ENCODE measurements around the gene NIP7. TPM values are rescaled to one million over a fixed set of nuclear protein-coding genes. Genes with fewer than 3 reads are reported as not detected.

NIP7 gene
- total RNA-seq, 4 donors from 2014 or later = 7.3 to 13.5 (median 9.7) TPM

GRCh38 chr16:69373019-69373418 is 33.4 kb downstream of the NIP7 start:
- no peak for ATAC-seq
- intact Hi-C loops (cut with DNase I; ENCODE audit: low total_unique reads) (no loop called here), in situ Hi-C loops (cut with MboI; ENCODE audit: low sequenced_read_pairs in 4 of 4) (no loop called here)
- no peaks in the 10 kb centered on the region for H3K9me3 ChIP-seq
- H3K36me3 ChIP-seq = peaks cover 0 to 39% of the 10 kb centered on the region in 2 donors
- TF ChIP-seq CTCF (IDR thresholded peaks at IDR 0.05 in 4 of 5, conservative IDR thresholded peaks at IDR 0.05 in 1 of 5) (no peak), POLR2A (IDR thresholded peaks at IDR 0.05) (no peak)
- H3K4me3 ChIP-seq = no peak overlapping the region
- no peaks in the 10 kb centered on the region for H3K4me1 ChIP-seq
- no peak for DNase-seq
- no peak overlapping the region for H3K27ac ChIP-seq
- H3K27me3 ChIP-seq = no peaks in the 10 kb centered on the region

- in situ Hi-C loops (cut with MboI; ENCODE audit: low sequenced_read_pairs in 4 of 4) (loop anchor here in 1 of 4 donors (25.0 kb wide), 1 partner anchor 386 kb away; the partner anchor contains the start of genes NOB1 and WWP2), intact Hi-C loops (cut with DNase I; ENCODE audit: low total_unique reads) (no loop called here)
- Histone ChIP-seq H3K9me3 (no peaks in the 10 kb centered on the region), H3K36me3 (peaks cover 0 to 29% of the 10 kb centered on the region in 2 donors), H3K4me3 (no peak overlapping the region), H3K27ac (no peak overlapping the region), H3K4me1 (no peaks in the 10 kb centered on the region), H3K27me3 (no peaks in the 10 kb centered on the region)
- TF ChIP-seq POLR2A (IDR thresholded peaks at IDR 0.05) = no peak
- no peak for TF ChIP-seq CTCF (IDR thresholded peaks at IDR 0.05 in 4 of 5, conservative IDR thresholded peaks at IDR 0.05 in 1 of 5)
- DNase-seq = no peak
- ATAC-seq = no peak
Measured at GRCh38 chr16:69376393-69377059, 37.0 kb downstream of the NIP7 start.

GRCh38 chr16:69378036-69378435 is 38.5 kb downstream of the NIP7 start:
- in situ Hi-C loops (cut with MboI; ENCODE audit: low sequenced_read_pairs in 4 of 4) = loop anchor here in 1 of 4 donors (25.0 kb wide), 1 partner anchor 384 kb away; the partner anchor contains the start of genes NOB1 and WWP2
- Histone ChIP-seq H3K9me3 (no peaks in the 10 kb centered on the region), H3K4me3 (no peak overlapping the region), H3K27me3 (no peaks in the 10 kb centered on the region), H3K27ac (no peak overlapping the region), H3K4me1 (no peaks in the 10 kb centered on the region), H3K36me3 (peaks cover 0 to 40% of the 10 kb centered on the region in 2 donors)
- TF ChIP-seq CTCF (IDR thresholded peaks at IDR 0.05 in 4 of 5, conservative IDR thresholded peaks at IDR 0.05 in 1 of 5) = no peak
- TF ChIP-seq POLR2A (IDR thresholded peaks at IDR 0.05) = no peak
- intact Hi-C loops (cut with DNase I; ENCODE audit: low total_unique reads) = no loop called here
- no peak for ATAC-seq
- DNase-seq = no peak

GRCh38 chr16:69378760-69379159 is 39.2 kb downstream of the NIP7 start:
- no peaks in the 10 kb centered on the region for H3K27me3 ChIP-seq
- H3K4me3 ChIP-seq = no peak overlapping the region
- no peaks in the 10 kb centered on the region for H3K9me3 ChIP-seq
- no peak for TF ChIP-seq POLR2A (IDR thresholded peaks at IDR 0.05)
- no peak for TF ChIP-seq CTCF (IDR thresholded peaks at IDR 0.05 in 4 of 5, conservative IDR thresholded peaks at IDR 0.05 in 1 of 5)
- peaks cover 0 to 46% of the 10 kb centered on the region in 2 donors for H3K36me3 ChIP-seq
- H3K27ac ChIP-seq = no peak overlapping the region
- no peaks in the 10 kb centered on the region for H3K4me1 ChIP-seq
- intact Hi-C loops (cut with DNase I; ENCODE audit: low total_unique reads) (no loop called here), in situ Hi-C loops (cut with MboI; ENCODE audit: low sequenced_read_pairs in 4 of 4) (loop anchor here in 1 of 4 donors (25.0 kb wide), 1 partner anchor 384 kb away; the partner anchor contains the start of genes NOB1 and WWP2)
- ATAC-seq (no peak), DNase-seq (no peak)

Measured in gastrocnemius medialis (tissue), 4 donors.